H9 (cell line): ENCODE results near the gene NUP62CL. TPM values are rescaled to one million over a fixed set of nuclear protein-coding genes. Genes with fewer than 3 reads are reported as not detected.

ENCODE experiments used
- DNase-seq: peaks from one replicate; pipeline ENCODE4 v3.0.0-alpha.2; 2017
- H2AFZ ChIP-seq: one replicate; pipeline ENCODE4 v1.6.1; 2013; ENCODE audit warnings: mild to moderate bottlenecking, low read length, control low read depth, moderate library complexity
- H2AK5ac ChIP-seq: 2 replicates; pipeline ENCODE4 v1.6.1; 2013; ENCODE audit warnings: low read length, control low read depth, mixed read lengths; ENCODE audit not compliant: insufficient read length
- H2BK120ac ChIP-seq: one replicate; pipeline ENCODE4 v1.6.1; 2013; ENCODE audit warnings: low read depth, mild to moderate bottlenecking, low read length, control low read depth, inconsistent platforms; ENCODE audit not compliant: poor library complexity, severe bottlenecking
- H2BK12ac ChIP-seq: 2 replicates; pipeline ENCODE4 v1.6.1; 2013; ENCODE audit warnings: low read length, control low read depth, mixed read lengths, low read depth; ENCODE audit not compliant: insufficient read length
- H2BK15ac ChIP-seq: 2 replicates; pipeline ENCODE4 v1.6.1; 2013; ENCODE audit warnings: low read depth, low read length, control low read depth
- H2BK20ac ChIP-seq: one replicate; pipeline ENCODE4 v1.6.1; 2013; ENCODE audit warnings: low read depth, mild to moderate bottlenecking, low read length, control low read depth, inconsistent platforms; ENCODE audit not compliant: poor library complexity, severe bottlenecking
- H2BK5ac ChIP-seq: 2 replicates; pipeline ENCODE4 v1.6.1; 2013; ENCODE audit warnings: low read length, control low read depth, mixed read lengths; ENCODE audit not compliant: insufficient read length
- H3K14ac ChIP-seq: 2 replicates; pipeline ENCODE4 v1.6.1; 2013; ENCODE audit warnings: low read length, control low read depth; ENCODE audit not compliant: insufficient read depth
- H3K18ac ChIP-seq: 2 replicates; pipeline ENCODE4 v1.6.1; 2013; ENCODE audit warnings: low read depth, mild to moderate bottlenecking, mixed read lengths, low read length, control low read depth; ENCODE audit not compliant: insufficient read length
- H3K23ac ChIP-seq: 2 replicates; pipeline ENCODE4 v1.6.1; 2013; ENCODE audit warnings: low read length, control low read depth, mixed read lengths, low read depth; ENCODE audit not compliant: insufficient read length
- H3K23me2 ChIP-seq: 2 replicates; pipeline ENCODE4 v1.6.1; 2013; ENCODE audit warnings: low read depth, mild to moderate bottlenecking, mixed read lengths, low read length, control low read depth; ENCODE audit not compliant: insufficient read length, poor library complexity, severe bottlenecking
- H3K27ac ChIP-seq: 2 replicates; pipeline ENCODE4 v1.5.1; 2013; ENCODE audit warnings: low read length, control low read depth, mixed read lengths, low read depth; ENCODE audit not compliant: insufficient read length
- H3K27me3 ChIP-seq: 2 replicates; pipeline ENCODE4 v1.6.1; 2013; ENCODE audit warnings: low read length, control low read depth, inconsistent platforms; ENCODE audit not compliant: insufficient read depth
- H3K4ac ChIP-seq: 2 replicates; pipeline ENCODE4 v1.6.1; 2013; ENCODE audit warnings: low read depth, mild to moderate bottlenecking, control low read depth, inconsistent platforms, low read length, moderate library complexity
- H3K4me1 ChIP-seq: 2 replicates; pipeline ENCODE4 v1.6.1; 2013; ENCODE audit warnings: low read length, control low read depth, inconsistent platforms; ENCODE audit not compliant: insufficient read depth
- H3K4me2 ChIP-seq: 2 replicates; pipeline ENCODE4 v1.6.1; 2013; ENCODE audit warnings: low read length, control low read depth, mixed read lengths; ENCODE audit not compliant: insufficient read length, insufficient read depth
- H3K56ac ChIP-seq: 2 replicates; pipeline ENCODE4 v1.6.1; 2013; ENCODE audit warnings: low read depth, mild to moderate bottlenecking, mixed read lengths, low read length, control low read depth; ENCODE audit not compliant: insufficient read length
- H3K79me1 ChIP-seq: 2 replicates; pipeline ENCODE4 v1.6.1; 2013; ENCODE audit warnings: low read depth, mild to moderate bottlenecking, moderate library complexity, low read length, control low read depth, inconsistent platforms; ENCODE audit not compliant: insufficient read depth, poor library complexity, severe bottlenecking
- H3K79me2 ChIP-seq: 2 replicates; pipeline ENCODE4 v1.6.1; 2013; ENCODE audit warnings: low read length, control low read depth, inconsistent platforms; ENCODE audit not compliant: insufficient read depth
- H3K9ac ChIP-seq: 2 replicates; pipeline ENCODE4 v1.6.1; 2013; ENCODE audit warnings: low read length, control low read depth, mixed read lengths; ENCODE audit not compliant: insufficient read length; ENCODE audit errors: extremely low read depth
- H3K9me3 ChIP-seq: one replicate; pipeline ENCODE4 v1.6.1; 2013; ENCODE audit warnings: low read depth, low read length, inconsistent platforms; ENCODE audit not compliant: control insufficient read depth
- H3T11ph ChIP-seq: one replicate; pipeline ENCODE4 v1.6.1; 2013; ENCODE audit warnings: mild to moderate bottlenecking, low read length, control low read depth, inconsistent platforms
- H4K20me1 ChIP-seq: one replicate; pipeline ENCODE4 v1.6.1; 2013; ENCODE audit not compliant: control insufficient read depth, insufficient read length, insufficient read depth
- H4K5ac ChIP-seq: 2 replicates; pipeline ENCODE4 v1.6.1; 2013; ENCODE audit warnings: low read depth, mild to moderate bottlenecking, mixed read lengths, low read length, control low read depth; ENCODE audit not compliant: insufficient read length
- H4K8ac ChIP-seq: replicated peaks from 2 replicates; pipeline ENCODE4 v1.6.1; 2013; ENCODE audit warnings: low read length, control low read depth, mixed read lengths, low read depth; ENCODE audit not compliant: insufficient read length
- H4K91ac ChIP-seq: 2 replicates; pipeline ENCODE4 v1.6.1; 2013; ENCODE audit warnings: low read depth, mild to moderate bottlenecking, moderate library complexity, mixed read lengths, low read length, control low read depth; ENCODE audit not compliant: insufficient read length
- H3K27ac Mint-ChIP-seq, 3 experiments: 2 replicates in 2 of 3; 3 replicates in 1 of 3; pipeline ENCODE4 v1.8.0; 2020 to 2021; ENCODE audit warnings: mixed read lengths in 3 of 3, mild to moderate bottlenecking in 1 of 3, moderate library complexity in 1 of 3
- H3K27me3 Mint-ChIP-seq: 2 replicates; pipeline ENCODE4 v1.8.0; 2021; ENCODE audit warnings: low read depth, mild to moderate bottlenecking, moderate library complexity, mixed read lengths
- H3K36me3 Mint-ChIP-seq, 3 experiments: 2 replicates in 2 of 3; 3 replicates in 1 of 3; pipeline ENCODE4 v1.8.0; 2020 to 2021; ENCODE audit warnings: low read depth in 3 of 3, mixed read lengths in 3 of 3; ENCODE audit not compliant: insufficient read depth in 1 of 3
- H3K4me1 Mint-ChIP-seq, 2 experiments: 2 replicates each; pipeline ENCODE4 v1.8.0; 2020; ENCODE audit warnings: mixed read lengths in 2 of 2
- H3K4me3 Mint-ChIP-seq, 2 experiments: 2 replicates in 1 of 2; 3 replicates in 1 of 2; pipeline ENCODE4 v1.8.0; 2020 to 2021; ENCODE audit warnings: mild to moderate bottlenecking in 2 of 2, mixed read lengths in 2 of 2, moderate library complexity in 1 of 2
- H3K9me3 Mint-ChIP-seq, 2 experiments: 2 replicates in 1 of 2; 3 replicates in 1 of 2; pipeline ENCODE4 v1.8.0; 2020; ENCODE audit warnings: mild to moderate bottlenecking in 2 of 2, mixed read lengths in 2 of 2, moderate library complexity in 1 of 2
- WGBS: extraction: QIAGEN DNeasy Blood & Tissue Kit; methylation state at CpG from one replicate; pipeline ENCODE4 v1.1.7; 2013; ENCODE audit warnings: missing lambda C conversion rate, low lambda C conversion rate, mixed read lengths; ENCODE audit not compliant: insufficient read length; ENCODE audit errors: extremely low coverage; 5-methylcytosine and 5-hydroxymethylcytosine counted together
- long read RNA-seq: library from polyadenylated mRNA; unstranded; transcript quantifications from one replicate; pipeline ENCODE4 v2.0.0, GENCODE V29; 2020
- total RNA-seq: library from RNA; stranded (reverse); gene quantifications from 2 replicates; pipeline ENCODE4 v1.2.1, GENCODE V29; 2021
- TF ChIP-seq, protein P1 (sequence below): fragments of 200-600 bp; sonication (generic); conservative IDR thresholded peaks from 3 replicates; pipeline ENCODE4 v1.8.0; 2021; ENCODE audit warnings: antibody characterized with exemption, mild to moderate bottlenecking

The NUP62CL gene, protein sequence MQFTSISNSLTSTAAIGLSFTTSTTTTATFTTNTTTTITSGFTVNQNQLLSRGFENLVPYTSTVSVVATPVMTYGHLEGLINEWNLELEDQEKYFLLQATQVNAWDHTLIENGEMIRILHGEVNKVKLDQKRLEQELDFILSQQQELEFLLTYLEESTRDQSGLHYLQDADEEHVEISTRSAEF
- total RNA-seq: 3.9 and 4.3 TPM in 2 replicates
- long read RNA-seq, partial matches to known transcripts: 4 of 16 reads
- long read RNA-seq, other reads (novel, unspliced or antisense): 10 of 16 reads

DNA sequence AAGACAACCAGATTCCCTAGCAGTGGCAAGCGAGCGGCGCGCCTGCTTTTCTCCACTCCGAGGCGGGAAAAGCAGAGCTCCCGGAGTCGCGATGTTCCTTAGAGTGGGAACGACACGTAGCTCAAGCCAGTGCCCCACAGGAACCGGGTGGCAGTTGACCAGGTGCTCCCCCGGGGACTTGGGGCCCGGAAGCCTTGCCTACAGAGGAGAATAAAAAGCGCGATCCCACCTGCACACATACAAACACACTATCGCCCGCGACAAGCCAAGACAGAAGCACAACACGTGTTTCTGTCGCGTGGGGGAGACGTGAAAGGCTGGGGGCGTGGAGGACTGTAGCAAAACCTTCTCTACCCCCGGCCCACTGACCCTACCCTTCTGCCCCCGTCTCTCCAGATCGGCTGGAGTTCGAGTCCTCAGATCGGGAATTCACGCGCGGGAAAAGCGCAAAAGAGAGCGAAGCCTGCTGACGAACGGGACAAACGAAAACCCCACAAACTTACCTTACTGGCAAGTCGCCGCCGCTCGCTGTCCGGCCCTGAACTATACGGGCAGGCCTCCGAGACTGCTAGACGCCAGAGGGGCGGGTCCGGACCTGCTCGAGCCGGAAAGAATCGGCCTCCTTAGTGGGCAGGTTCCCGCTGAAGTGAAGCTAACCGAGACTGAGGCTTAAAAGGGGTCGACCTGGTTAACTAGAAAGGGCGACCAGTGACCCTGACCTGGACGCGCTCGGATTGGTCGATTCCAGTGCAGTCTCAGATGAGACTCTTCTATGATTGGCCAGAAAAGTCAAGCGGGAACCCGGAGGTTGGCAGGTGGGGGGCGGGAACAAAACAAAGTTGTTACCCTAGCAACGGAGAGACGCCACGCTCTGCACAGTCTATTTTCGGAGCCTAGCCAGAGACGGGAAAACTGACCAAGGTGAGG lies at the start of gene NUP62CL, which contains the start of gene DNAAF6:
Gene NUP62CL, minus strand, starts transcription at position 664 of the 927 bp plus-strand sequence. CDS start 31,287 bp downstream, outside the sequence.
Gene DNAAF6, plus strand, starts transcription at position 842 of the 927 bp plus-strand sequence. CDS start 6,265 bp downstream, outside the sequence.
- peaks cover 0 to 18% of the 10 kb centered on the region in 2 experiments; a peak in 3 of 5 replicates for H3K9me3 Mint-ChIP-seq
- no peak within 1 kb of the TSS for H3K4ac ChIP-seq
- peak; percentile 91 for DNase-seq
- H2AK5ac ChIP-seq: no peak within 1 kb of the TSS
- no peak within 1 kb of the TSS for H3K23ac ChIP-seq
- peak within 1 kb of the TSS; percentile 70 for H3K9ac ChIP-seq
- no peaks in the 10 kb centered on the region for H3K9me3 ChIP-seq
- TF ChIP-seq, protein P1, sequence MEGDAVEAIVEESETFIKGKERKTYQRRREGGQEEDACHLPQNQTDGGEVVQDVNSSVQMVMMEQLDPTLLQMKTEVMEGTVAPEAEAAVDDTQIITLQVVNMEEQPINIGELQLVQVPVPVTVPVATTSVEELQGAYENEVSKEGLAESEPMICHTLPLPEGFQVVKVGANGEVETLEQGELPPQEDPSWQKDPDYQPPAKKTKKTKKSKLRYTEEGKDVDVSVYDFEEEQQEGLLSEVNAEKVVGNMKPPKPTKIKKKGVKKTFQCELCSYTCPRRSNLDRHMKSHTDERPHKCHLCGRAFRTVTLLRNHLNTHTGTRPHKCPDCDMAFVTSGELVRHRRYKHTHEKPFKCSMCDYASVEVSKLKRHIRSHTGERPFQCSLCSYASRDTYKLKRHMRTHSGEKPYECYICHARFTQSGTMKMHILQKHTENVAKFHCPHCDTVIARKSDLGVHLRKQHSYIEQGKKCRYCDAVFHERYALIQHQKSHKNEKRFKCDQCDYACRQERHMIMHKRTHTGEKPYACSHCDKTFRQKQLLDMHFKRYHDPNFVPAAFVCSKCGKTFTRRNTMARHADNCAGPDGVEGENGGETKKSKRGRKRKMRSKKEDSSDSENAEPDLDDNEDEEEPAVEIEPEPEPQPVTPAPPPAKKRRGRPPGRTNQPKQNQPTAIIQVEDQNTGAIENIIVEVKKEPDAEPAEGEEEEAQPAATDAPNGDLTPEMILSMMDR: no peak
- H2BK20ac ChIP-seq: no peak within 1 kb of the TSS
- H3K4me1 ChIP-seq: peaks cover 2% of the 10 kb centered on the region; the same call in 1 of the 2 replicates
- no peak within 1 kb of the TSS for H2BK12ac ChIP-seq
- H3K18ac ChIP-seq: peak within 1 kb of the TSS; percentile 82
- H3K27ac Mint-ChIP-seq: peak within 1 kb of the TSS; percentile 75 to 96 (median 90)
- H2AFZ ChIP-seq: no peak within 1 kb of the TSS
- H4K91ac ChIP-seq: no peak within 1 kb of the TSS
- no peak within 1 kb of the TSS for H2BK15ac ChIP-seq
- H3K79me2 ChIP-seq: no peaks in the 10 kb centered on the region
- H3K27ac ChIP-seq: no peak within 1 kb of the TSS
- no peak within 1 kb of the TSS for H3T11ph ChIP-seq
- H3K23me2 ChIP-seq: no peaks in the 10 kb centered on the region
- no peaks in the 10 kb centered on the region for H4K20me1 ChIP-seq
- no peak within 1 kb of the TSS for H2BK5ac ChIP-seq
- peak within 1 kb of the TSS; percentile 82 to 88 for H3K4me3 Mint-ChIP-seq
- peak within 1 kb of the TSS; percentile 57 for H2BK120ac ChIP-seq
- H4K5ac ChIP-seq: no peak within 1 kb of the TSS
- H3K56ac ChIP-seq: no peak within 1 kb of the TSS
- no peaks in the 10 kb centered on the region for H3K79me1 ChIP-seq
- no CpG with 5 or more reads among the region's 66 CpGs for WGBS
- H3K4me1 Mint-ChIP-seq: peaks cover 6 to 16% of the 10 kb centered on the region in 2 experiments
- peak within 1 kb of the TSS; percentile 68 for H3K4me2 ChIP-seq
- no peaks in the 10 kb centered on the region; the same call in 1 of the 2 replicates for H3K27me3 ChIP-seq
- H4K8ac ChIP-seq: no peak within 1 kb of the TSS
- peak within 1 kb of the TSS; percentile 89 for H3K14ac ChIP-seq
- H3K27me3 Mint-ChIP-seq: no peaks in the 10 kb centered on the region
- no peaks in the 10 kb centered on the region; a peak in 1 of 7 replicates for H3K36me3 Mint-ChIP-seq
